NCI-H524 treated with DMSO at 0.1 percent for 48 hours (cell line): ENCODE results near the gene PTPRE.
"Not testable (repeated sequence)": the region's sequence is repeated elsewhere in the genome, so short reads cannot be mapped to it uniquely, and the experiment has no call there.

Experiments used
- DNase-seq: peaks from one replicate; lab custom pipeline; 2025; lab: John Stamatoyannopoulos, UW

Gene PTPRE

DNA sequence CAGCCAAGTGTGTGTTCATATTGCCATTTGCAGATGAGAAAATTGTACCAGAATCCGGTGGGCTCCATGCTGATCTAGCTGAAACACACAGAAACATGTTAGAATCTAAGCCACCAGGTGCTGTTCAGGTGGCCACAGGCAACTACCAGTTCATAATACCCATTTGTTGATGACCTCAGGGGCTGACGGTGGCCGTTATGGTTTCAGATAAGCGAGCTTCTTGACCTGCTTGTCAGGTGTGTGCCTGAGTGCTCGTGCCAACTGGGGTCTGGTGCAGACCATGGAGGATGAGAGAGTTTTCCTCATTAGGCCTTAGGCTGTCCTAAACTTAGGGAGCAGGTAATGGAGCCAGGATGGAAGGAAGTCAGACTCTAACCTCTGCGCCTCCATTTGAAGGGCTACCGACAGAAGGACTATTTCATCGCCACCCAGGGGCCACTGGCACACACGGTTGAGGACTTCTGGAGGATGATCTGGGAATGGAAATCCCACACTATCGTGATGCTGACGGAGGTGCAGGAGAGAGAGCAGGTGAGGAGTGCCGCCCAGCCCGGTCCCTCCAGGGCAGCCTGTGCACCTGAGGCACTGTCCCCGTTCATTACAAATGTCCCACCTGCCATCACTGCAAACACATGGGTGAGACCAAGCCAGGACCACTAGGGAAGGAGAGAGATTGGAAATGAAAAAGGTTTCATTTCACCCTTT is 166.2 kb downstream of the PTPRE start:
- no peak for DNase-seq

DNA sequence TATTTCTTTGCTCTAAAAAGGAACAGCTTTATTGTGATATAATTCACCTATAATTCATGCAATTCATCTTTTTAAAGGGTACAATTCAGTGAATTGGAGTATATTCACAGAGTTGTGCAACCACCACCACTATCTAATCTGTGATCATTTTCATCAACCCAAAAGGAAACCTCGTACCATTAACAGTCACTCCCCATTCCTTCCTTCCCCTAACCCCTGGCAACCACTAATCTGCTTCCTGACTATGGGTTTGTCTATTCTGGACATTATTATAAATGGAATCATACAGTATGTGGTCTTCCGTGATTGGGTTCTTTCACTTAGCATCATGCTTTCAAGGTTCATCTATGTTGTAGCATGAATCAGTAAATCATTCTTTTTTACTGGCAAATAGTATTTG is 167.0 kb downstream of the PTPRE start:
- no peak for DNase-seq

- DNase-seq, result no peak
Observed at GRCh38 chr10:128074589-128074988, 167.7 kb downstream of the PTPRE start.

DNA sequence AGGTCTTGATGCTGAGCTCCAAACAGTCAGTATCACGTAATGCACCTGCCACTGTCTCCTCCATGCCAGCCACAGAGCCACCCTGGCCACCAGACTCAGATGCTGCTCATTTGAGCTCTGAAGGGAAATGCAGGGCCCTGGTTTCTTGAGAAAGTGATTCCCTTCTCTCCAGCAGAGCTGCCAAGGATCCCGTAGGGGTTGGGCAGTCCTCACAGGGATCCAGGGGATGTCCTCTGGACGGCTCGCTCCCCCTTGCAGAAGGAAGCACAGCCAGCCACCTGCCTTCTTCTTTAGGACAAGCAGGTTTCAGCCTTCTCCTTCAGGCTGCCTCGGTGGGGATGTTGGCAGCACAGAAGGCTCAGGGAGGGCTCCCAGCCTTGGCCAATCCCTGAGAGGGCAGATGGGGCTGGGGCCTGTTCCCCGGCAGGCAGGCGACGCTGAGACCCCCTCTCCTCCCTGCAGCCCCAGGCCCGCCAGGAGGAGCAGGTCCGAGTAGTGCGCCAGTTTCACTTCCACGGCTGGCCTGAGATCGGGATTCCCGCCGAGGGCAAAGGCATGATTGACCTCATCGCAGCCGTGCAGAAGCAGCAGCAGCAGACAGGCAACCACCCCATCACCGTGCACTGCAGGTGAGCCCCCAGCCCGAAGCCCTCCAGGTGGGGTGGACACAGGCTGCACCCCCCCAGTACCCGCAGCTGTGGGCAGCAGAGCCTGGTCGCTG is 170.4 kb downstream of the PTPRE start:
- no peak for DNase-seq

GRCh38 chr10:128078136-128078969 is 171.4 kb downstream of the PTPRE start:
- DNase-seq, result no peak

DNA sequence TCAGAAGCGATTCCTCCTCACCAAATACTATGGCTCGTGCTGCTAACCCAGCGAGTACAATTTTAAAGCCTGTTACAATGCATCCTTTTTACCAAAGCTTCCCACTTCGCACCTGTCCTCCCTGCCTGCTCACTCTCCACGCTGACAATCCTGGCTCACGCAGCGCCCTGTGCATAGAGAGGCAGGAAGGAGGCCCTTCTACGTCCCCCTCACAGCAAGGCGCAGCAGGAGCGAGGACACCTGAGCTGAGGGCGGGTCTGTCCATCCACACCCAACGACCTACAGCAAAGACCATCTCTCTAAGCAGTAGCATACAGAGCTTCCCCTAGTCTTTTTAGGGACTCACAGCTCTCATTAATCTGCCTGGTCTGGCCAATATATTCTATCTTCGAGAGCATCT is 173.3 kb downstream of the PTPRE start:
- DNase-seq, result no peak

DNA sequence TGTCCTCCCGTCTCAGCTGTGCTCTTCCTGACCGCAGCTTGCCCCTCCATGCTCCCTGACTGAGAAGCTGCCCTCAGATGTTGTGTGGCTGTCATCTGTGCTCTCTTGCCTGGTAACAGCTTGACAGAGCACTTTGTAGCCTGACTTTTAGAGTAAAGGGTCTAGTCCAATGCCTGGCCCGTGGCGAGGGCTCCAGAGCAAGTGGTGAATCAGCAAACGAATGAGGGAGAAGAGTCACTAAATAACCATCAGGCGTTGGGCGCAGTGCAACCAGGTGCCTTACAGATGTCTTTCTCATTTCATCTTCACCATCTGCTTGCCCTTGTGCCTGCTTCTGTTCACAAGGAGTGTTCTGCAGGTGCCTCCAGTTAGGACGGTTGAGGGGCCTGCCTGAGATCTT is 173.7 kb downstream of the PTPRE start:
- DNase-seq, result no peak

GRCh38 chr10:128081222-128081621 is 174.3 kb downstream of the PTPRE start:
- no peak for DNase-seq

DNA sequence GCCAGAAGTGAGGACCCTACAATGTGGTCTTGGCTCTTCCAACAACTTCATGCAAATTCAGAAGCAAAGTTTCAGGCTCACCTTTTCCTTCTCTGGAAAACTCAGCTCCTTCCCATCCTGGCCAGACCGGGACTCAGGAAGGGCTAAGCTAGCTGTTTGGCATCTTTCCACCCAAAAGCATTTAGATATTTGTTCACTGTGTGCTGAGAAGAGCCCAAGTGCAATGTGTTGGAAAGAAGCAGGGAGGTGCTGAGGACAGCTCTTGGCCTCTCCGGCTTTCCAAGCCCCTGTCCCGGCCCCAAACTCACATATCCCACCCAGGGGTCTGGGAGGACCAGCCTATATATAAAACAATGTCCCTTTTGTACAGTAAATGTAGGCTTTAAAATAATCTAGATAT is 174.8 kb downstream of the PTPRE start:
- no peak for DNase-seq

DNA sequence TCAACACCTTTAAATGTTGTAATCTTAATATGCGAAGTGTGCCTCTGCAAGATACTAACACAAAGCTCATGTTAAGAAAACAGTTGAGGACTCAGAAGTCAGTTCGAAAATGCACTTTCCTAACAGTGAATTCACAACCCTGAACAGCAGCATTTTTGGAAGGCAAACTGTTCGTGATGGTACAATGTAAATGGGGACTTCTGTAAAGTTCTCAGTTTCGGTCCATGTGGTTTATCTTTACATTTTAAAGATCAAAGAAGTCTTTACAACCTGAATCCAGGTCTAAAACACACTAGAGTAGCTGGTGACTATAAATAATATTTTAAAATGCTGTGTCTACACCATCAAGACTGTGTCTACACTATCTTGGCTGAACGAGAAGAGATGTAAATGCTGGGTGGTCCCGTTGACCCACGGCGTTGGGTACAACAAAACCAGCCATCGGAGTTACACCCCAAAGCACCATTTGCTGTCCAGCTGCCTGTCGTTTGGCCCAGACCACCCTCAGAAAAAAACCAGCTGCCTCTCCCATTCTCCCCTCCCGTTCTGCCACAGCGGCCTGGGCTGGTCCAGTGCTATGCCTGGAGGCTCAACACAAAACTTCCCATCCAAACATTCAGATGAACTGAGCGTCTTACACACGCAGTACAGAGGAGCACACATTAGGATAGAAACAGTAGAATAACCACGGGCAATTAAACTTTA is 176.4 kb downstream of the PTPRE start:
- no peak for DNase-seq

DNA sequence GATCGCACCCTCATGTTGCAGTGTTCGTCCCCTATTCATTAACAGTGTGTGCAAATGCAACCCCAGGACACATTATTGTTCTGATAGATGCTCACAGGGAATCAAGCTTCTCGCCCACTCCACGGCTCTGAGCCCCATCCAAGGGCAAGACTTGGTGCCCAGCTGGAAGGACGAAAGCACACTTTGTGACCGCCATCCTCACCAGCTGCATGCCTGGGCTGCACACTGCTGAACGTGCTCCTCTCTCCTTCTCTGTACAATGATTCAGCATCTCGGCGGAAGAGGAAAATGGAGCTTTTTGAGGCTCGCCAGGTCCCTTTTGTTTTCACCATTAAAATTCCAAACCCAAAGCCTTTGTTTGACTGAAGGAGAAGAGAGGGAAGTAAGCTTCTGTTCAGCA is 177.5 kb downstream of the PTPRE start:
- no peak for DNase-seq

DNA sequence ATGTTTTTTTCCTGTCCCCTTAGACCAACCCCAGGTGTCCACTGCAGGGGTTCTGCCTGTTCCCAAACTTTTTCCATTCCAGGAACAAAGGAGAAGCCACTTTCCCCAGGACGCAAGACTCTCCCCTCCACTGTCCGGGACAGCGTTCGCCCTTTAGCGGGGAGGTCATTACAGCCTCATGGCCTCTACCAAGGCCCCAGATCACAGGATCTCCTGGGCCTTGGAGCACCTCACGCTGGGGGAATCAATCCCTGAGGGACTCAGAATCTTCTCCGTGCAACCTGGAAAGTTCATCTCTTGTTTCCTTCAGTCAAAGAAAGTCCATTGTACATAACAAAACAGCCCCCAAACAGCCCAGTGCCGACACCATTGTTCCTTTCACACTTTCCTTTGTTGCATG is 178.1 kb downstream of the PTPRE start:
- no peak for DNase-seq

DNA sequence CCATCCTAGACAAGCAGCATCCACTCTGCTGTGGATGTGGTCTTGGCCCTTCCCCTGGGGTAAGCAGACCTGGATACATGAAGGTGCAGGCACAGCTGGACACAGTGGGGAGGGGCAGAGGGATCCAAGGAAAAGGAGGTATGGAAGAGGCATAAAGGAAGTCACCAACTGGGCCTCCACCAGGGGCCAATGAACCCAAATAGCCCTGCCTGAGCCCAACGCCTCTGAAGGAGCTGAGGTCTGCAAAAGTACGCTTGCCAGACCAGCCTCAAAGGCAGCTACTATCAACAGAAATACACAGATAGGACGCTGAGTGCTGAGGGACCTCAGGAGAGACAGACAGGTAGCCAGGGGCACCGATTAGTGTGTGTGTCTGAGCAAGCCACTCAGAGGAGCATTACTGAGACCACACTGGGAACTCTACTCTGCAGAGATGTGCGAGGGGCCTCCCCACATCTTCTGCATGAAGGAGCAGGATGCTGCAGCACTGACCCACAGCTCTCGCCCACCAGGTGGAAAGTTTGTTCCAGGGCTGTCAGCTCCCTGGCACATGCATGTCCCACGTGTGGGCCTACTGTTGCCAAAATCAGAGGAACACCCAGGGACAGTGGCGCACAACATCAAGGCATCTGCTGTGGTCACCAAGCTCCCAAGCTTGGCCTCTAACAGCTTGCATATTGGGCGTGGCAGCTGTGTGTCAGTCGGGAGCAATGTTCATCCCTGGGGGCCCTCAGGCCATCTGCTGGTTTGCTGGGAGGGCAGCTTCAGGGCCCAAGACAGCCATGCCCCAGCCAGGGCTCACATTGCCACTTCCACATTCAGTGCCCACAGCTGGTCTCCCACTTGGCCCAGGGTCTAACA is 179.3 kb downstream of the PTPRE start:
- no peak for DNase-seq

DNA sequence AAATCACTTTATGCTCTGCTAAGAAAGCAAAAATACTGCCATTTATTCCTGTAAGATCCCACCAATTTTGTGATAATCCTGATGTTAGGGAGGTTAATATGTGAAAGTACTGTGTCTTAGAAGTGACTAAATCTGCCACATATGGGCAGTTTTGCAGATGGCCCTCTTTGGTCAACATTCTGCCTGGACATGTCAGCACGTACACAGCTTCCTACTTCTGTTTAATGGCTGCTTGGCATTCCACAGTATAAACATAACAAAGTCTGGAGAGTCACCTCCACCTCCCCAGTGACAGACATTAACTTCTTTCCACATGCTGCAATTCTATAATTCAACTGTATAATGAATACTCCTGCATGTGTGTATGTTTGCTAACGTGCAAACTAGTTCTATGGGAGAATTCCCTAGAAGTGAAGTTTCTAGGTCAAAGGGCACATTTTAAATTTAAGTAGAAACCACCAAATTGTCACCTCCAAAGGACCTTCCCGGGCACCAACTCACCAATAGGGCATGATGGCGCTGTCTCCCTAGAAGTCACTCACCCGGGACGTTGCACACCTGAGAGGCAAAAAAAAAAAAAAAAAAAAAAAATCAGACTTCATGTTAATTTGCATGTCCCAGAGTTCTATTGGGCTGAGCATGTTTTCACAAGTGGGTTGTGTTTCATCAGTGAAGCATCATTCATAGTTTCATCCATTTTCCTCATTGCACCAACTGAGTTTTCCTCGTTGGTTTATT is 180.4 kb downstream of the PTPRE start:
- no peak for DNase-seq

GRCh38 chr10:128087884-128088709 is 181.2 kb downstream of the PTPRE start:
- DNase-seq, result no peak

DNA sequence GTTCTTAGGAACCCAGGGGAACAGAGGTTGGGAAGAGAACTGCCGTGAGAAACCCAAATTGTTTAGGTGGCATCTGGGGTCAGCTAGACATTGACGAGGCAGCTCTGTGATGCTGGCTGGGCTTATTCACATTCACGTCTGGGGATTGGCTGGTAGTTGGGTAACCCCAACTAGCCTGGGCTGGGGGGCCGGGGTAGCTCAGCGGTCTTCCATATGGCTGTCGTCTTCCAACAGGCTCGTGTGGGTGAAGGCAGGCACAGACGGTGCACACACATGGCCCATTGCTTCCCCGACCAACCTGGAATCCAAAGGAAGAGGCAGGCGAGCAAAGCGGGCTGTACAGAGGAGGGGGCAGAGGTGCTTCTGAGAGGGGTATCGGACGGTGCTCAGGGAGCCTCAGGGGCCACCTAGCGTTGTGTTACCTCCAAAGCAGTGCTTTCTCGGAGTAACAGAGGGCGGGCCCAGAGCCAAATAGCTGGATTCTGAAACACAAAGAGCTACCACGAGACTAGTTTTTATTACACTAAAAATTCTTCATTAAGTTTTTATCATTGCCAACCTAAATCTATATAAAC is 184.8 kb downstream of the PTPRE start:
- DNase-seq, result no peak

GRCh38 chr10:128092454-128092853 is 185.6 kb downstream of the PTPRE start:
- DNase-seq, result no peak

DNA sequence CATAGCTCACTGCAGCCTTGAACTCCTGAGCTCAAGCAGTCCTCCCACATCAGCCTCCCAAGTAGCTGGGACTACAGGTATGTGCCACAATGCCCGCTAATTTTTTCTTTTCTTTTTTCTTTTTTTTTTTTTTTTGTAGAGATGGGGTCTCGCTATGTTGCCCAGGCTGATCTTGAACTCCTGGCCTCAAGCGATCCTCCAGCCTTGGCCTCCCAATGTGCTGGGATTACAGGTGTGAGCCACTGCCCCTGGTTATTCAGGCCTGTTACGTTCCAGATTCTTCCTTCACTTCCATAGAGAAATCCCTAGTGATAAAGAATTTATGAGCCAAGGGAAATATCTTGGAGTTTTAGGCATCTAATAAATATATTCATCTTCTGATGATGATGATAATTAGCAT is 187.7 kb downstream of the PTPRE start:
- DNase-seq, result not testable (repeated sequence)

GRCh38 chr10:128095027-128095752 is 188.3 kb downstream of the PTPRE start:
- no peak for DNase-seq
